Measurements from ENCODE around the gene CBX5.

CBX5 gene

DNA sequence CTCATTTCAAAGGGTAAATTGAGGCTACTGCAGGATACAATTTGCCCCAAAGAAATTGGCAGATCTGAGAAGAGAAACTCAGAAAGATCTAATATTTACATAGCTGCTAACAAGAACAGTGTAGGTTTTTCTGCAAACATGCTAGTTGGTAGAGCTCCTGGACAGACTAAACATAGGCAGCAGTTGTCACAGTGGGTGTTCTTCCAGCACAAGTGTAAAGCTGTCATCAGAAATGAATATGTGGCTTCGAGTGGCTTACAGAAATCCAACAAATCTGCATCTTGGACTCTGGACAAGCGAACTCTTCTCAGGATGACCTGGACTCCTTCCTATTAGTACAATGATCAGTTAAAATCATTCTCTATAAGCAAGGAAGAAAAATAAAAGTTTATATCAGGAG is 5.9 kb downstream of the CBX5 start:
- TF ChIP-seq, protein P1, sequence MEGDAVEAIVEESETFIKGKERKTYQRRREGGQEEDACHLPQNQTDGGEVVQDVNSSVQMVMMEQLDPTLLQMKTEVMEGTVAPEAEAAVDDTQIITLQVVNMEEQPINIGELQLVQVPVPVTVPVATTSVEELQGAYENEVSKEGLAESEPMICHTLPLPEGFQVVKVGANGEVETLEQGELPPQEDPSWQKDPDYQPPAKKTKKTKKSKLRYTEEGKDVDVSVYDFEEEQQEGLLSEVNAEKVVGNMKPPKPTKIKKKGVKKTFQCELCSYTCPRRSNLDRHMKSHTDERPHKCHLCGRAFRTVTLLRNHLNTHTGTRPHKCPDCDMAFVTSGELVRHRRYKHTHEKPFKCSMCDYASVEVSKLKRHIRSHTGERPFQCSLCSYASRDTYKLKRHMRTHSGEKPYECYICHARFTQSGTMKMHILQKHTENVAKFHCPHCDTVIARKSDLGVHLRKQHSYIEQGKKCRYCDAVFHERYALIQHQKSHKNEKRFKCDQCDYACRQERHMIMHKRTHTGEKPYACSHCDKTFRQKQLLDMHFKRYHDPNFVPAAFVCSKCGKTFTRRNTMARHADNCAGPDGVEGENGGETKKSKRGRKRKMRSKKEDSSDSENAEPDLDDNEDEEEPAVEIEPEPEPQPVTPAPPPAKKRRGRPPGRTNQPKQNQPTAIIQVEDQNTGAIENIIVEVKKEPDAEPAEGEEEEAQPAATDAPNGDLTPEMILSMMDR (IDR thresholded peaks at IDR 0.05; ENCODE audit: control insufficient read depth, insufficient read depth, low read depth, low read length, missing control alignments): no peak
- DNase-seq (ENCODE audit: low read depth): no peak

DNA sequence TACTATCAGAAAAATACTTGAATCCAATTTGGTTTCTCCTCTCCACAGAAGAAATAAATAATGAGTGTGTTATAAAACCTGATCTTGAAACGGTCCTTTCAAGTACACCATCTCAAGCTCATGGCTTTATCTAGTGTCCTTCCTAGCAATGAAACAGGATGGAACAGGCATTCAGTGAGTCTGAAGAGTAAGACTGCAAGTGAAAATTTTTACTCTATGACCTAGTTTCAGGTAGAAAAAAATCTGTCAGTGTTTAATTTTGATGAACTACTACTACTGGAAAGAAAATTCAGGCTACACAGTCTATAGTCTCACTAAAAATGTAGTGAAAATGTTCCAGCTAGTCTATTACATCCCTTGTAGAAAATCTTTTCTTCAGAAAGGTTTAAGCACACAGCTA is 7.7 kb downstream of the CBX5 start:
- TF ChIP-seq, protein P1 (IDR thresholded peaks at IDR 0.05; ENCODE audit: control insufficient read depth, insufficient read depth, low read depth, low read length, missing control alignments): no peak
- H3K4me3 ChIP-seq (ENCODE audit: control insufficient read depth, low read depth, low read length): no peak overlapping the region

More for the DNA sequence above, 5.9 kb downstream of the CBX5 start:
- no peak overlapping the region for H3K4me3 ChIP-seq (ENCODE audit: control insufficient read depth, low read depth, low read length)

DNA sequence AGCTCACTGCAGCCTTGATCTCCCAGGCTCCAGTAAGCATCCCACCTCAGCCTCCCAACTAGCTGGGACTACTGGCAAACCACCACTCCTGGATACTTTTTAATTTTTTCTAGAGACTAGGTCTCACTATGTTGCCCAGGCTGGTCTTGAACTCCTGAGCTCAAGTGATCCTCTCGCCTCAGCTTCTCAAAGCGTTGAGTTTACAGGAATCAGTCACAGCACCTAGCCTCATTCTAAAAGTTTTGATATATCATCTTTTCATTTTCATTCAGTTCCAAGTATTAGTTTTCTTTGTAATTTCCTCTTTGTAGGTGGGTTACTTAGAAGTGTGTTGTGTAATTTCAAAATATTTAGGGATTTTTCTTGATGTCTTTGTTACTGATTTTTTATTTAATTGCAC is 9.6 kb downstream of the CBX5 start:
- DNase-seq (ENCODE audit: low read depth): no peak
- TF ChIP-seq, protein P1 (IDR thresholded peaks at IDR 0.05; ENCODE audit: control insufficient read depth, insufficient read depth, low read depth, low read length, missing control alignments): no peak
- no peak overlapping the region for H3K4me3 ChIP-seq (ENCODE audit: control insufficient read depth, low read depth, low read length)

More for the DNA sequence above, 7.7 kb downstream of the CBX5 start:
- no peak for DNase-seq (ENCODE audit: low read depth)

DNA sequence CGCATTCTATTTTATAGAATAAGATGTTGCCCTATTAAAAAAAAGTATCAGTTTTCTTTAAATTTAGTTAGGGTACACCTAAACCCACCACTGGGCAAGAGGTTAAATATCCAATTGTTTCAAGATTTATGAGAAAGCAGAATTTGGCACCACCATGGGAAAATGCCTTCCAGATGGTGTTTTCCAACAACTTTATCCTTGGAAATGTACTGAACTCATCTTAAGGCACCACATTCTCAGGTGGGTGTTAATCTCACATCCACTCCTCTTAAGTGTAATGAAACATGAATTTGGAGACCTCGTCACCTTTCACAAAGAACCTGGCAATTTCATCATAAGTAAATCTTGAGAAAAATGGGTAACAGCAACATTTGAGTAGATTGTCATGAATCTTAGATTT is 13.1 kb downstream of the CBX5 start:
- TF ChIP-seq, protein P1 (IDR thresholded peaks at IDR 0.05; ENCODE audit: control insufficient read depth, insufficient read depth, low read depth, low read length, missing control alignments): no peak
- DNase-seq (ENCODE audit: low read depth): no peak

DNA sequence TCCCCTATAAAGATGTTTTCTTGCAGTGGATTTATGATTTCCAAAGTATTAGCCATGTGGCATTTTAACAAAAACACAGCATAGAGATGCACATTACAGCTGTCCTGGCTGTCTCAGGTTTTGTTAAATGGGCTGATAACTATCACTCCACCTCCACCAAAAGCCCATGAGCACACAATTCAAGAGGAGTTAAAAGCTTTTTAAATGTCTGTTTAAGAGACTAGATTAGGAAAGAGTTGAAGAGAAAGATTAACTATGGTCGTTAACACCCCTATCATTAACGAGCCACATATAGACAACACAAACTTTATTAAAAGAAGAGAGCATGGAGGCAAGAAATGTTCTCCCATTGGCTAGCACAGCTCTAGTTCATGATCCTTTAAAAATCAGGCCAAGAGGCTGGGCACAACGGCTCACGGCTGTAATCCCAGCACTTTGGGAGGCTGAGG is 14.5 kb downstream of the CBX5 start:
- DNase-seq (ENCODE audit: low read depth): no peak
- TF ChIP-seq, protein P1 (IDR thresholded peaks at IDR 0.05; ENCODE audit: control insufficient read depth, insufficient read depth, low read depth, low read length, missing control alignments): no peak
- no peak overlapping the region for H3K4me3 ChIP-seq (ENCODE audit: control insufficient read depth, low read depth, low read length)

More for the DNA sequence above, 13.1 kb downstream of the CBX5 start:
- H3K4me3 ChIP-seq (ENCODE audit: control insufficient read depth, low read depth, low read length): no peak overlapping the region

DNA sequence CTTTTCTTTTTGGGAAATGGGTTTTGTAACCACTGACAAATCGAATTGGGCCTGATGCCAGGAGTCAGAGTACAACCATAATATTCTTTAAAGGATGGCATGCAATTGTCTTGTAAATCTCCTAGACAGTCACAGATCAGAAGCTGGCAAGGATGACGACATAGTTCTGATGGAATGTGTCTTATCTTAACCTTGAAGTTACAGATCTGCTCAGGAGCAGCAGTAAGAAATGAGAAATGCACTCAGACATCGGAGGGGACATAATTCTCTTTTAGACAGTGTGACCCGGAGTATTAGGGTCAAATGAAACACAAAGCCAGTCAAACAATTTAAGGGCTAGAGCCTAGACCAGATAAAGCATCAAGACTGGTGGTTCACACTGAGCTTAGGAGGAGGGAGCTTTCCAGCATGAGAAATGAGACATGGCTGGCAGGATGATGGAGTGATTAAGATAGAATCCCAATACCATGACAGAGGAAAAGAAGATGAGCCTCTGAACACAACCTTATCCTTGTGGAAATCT is 17.5 kb downstream of the CBX5 start:
- TF ChIP-seq, protein P1 (IDR thresholded peaks at IDR 0.05; ENCODE audit: control insufficient read depth, insufficient read depth, low read depth, low read length, missing control alignments): no peak
- DNase-seq (ENCODE audit: low read depth): no peak
- H3K4me3 ChIP-seq (ENCODE audit: control insufficient read depth, low read depth, low read length): no peak overlapping the region

Measured in AG09309 (cell line).